HG03469 (cell line): ENCODE data around the gene ADCY6.

Experiments
- ATAC-seq: cut with Tn5 transposase; IDR thresholded peaks from one replicate; pipeline ENCODE4 v1.9.1; 2021; ENCODE audit warnings: mild to moderate bottlenecking, moderate library complexity, moderate number of reproducible peaks; ENCODE audit not compliant: unreplicated experiment

The ADCY6 gene

GRCh38 chr12:48786591-48787544 is 2.0 kb downstream of the ADCY6 start:
- no peak for ATAC-seq

- no peak for ATAC-seq
Measured at GRCh38 chr12:48783432-48783831, 5.5 kb downstream of the ADCY6 start.

DNA sequence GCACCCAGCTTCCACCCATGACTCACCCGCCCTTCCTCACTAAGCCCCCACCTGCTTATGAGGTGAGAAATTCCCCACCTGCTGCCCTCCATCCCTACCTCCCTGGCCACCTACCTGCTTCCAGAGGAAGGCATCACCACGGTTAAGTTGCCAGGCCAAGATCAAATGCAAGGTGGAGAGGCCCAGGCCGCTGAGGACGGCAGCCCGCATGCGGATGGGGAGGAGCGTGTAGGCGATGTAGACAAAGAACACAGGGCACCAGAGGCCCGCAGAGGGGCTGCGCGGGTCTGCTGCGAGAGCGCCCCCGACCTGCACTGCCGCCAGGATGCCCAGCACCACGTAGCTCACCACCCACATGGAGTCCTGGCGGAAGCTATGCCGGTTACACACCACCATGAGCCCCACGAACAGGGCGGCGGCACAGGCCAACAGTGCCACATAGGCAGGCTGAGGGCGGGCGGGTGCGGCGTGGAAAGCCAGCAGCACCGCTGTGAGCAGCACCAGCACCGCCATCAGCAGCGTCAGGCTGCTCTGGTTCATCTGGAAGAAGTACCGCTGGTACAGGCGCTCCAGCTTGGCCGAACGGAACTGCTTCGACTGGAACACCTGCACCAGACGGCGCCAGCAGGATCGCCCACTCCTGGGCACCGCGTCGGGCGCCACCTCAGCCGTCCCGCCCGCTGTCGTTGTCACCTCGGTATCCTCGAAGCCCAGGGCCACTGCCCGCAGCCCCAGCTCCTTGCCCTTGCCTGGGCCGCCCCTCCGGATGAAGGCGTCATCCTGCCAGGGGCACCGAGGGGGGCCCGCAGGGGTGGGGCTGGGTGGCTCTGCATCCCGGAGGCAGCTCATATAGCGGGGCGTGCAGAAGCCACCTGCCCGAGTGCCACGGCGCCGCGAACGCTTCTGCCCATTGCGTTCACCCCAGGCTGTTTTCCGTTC is 6.2 kb downstream of the ADCY6 start:
- no peak for ATAC-seq

GRCh38 chr12:48781750-48782456 is 7.0 kb downstream of the ADCY6 start:
- no peak for ATAC-seq

GRCh38 chr12:48780381-48781025 is 8.4 kb downstream of the ADCY6 start:
- no peak for ATAC-seq

DNA sequence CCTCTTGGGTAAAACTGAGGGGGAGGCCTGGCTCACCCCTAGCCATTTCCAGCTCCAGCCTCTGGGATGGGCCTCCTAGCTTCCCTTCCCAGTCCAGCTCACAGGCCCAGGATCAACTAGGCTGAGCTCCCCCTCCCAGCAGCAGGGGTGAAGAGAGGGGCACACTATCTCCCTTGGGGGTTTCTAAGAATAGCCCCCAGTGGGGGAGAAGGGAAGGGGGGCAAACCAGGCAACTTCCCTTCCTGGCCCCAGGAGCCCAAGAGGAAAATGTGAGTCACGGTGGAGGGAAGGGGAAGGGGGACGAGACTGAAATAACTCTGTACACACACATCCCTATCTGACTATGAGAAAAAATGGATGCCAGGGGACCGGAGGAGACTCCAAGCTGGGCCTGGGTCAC is 9.0 kb downstream of the ADCY6 start:
- ATAC-seq = no peak

- ATAC-seq = no peak
Measured at GRCh38 chr12:48777501-48778400, 11.1 kb downstream of the ADCY6 start.

GRCh38 chr12:48776956-48777355 is 11.9 kb downstream of the ADCY6 start:
- ATAC-seq = no peak

- ATAC-seq = no peak
Measured at GRCh38 chr12:48775991-48776649, 12.8 kb downstream of the ADCY6 start.

DNA sequence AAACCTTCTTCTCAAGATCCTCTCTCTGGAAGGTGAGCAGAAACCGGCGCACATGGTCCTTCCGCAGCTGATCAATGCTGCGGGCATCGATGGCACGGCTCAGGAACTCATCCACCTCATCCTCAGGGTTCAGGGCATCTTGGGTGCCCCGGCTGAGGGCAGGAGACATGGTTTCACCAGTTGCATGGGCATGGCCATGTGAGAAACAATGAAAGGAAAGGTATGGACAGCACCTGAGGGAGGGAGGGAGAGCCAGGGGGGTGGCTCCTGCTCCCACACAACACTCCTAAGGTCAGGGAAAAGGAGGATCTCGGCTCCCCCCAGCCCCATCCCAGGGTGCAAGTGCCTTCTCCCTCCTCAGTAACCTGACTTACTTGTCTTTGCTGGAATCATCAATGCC is 13.6 kb downstream of the ADCY6 start:
- no peak for ATAC-seq

- no peak for ATAC-seq
Measured at GRCh38 chr12:48774516-48774915, 14.4 kb downstream of the ADCY6 start.

GRCh38 chr12:48773686-48774085 is 15.2 kb downstream of the ADCY6 start:
- no peak for ATAC-seq

GRCh38 chr12:48771588-48772112 is 17.2 kb downstream of the ADCY6 start:
- ATAC-seq = no peak

- no peak for ATAC-seq
Measured at GRCh38 chr12:48770756-48771155, 18.1 kb downstream of the ADCY6 start.

DNA sequence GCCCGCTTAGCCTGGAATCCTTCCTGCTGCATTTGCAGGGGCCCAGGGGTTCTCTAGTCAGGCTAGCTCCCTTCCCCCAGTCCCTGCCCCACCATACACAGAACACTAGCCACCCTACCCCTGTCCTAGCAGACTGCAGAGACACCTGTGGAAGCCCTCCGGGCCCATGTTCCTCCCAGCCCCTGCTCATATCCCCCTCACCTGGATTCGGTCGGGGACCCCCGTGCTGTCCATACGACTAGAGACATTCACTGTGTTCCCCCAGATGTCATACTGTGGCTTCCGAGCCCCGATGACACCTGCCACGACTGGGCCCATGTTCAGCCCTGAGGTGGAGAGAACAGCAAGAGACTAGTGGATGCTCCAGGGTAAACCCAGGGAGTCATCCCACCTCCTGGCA is 20.2 kb downstream of the ADCY6 start:
- no peak for ATAC-seq

DNA sequence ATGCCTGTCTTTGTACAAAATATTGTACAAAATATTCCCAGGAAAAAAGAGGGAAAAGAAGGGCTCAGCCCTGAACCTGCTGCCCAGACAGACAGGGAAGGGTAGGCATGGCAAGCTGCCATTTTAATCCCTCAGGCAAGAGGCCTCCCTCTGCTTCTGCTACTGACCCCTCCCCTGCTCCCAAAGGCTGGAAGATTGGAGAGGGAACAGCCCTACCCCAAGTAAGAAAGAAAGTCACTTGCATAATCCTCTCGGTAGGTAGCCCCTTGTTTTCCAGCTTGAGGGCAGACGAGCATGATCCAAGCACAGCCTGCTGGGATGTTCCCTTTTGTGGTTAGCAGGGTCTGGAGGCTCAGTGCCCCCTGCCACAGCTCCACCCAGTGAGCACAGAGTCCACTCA is 20.7 kb downstream of the ADCY6 start:
- ATAC-seq = no peak

DNA sequence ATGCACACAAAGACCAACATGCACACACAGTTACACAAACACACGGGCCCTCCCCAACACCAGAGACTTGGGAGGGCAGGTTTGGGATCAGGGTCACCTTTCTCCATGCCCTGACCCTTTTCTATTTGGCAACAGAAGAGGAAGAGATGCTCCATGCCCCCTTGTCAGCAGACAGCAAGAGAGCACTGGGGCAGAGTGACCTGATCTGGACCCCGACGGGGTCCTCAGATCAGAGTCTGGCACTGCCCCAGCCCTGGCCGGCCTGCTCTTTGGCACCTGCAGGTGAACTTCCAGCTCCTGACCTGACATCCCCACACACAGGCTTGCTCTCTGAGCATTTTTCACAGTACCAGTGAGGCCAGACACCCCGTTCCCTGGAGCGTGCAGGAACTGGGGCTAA is 21.4 kb downstream of the ADCY6 start:
- ATAC-seq = no peak

- ATAC-seq = no peak
Measured at GRCh38 chr12:48767047-48767446, 21.8 kb downstream of the ADCY6 start.

DNA sequence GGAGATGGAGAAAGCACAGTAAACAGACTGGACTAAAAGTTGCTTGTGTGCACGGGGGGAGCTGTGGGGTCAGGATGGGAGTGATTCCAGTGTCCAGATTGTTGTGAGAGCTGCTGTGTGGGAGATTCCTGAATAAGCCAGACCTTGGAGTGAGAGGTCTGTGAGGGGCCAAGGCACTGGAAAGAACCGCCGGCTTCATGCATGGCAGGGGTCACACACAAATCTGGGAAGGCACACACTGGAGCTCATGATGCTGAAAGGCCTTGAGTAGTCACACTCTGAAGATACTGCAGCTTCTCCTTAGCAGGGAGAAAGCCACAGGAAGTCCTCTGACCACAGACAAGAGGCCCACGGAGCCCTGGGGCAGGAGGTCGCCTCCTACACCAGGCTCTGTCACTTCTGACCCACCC is 23.1 kb downstream of the ADCY6 start:
- ATAC-seq = no peak
